ENCODE results near the gene DUSP10. TPM values are rescaled to one million over a fixed set of nuclear protein-coding genes. Genes with fewer than 3 reads are reported as not detected.

Gene DUSP10
- total RNA-seq, 3 donors from 2014 or later = 1.9 to 27.2 (median 4.3) TPM

- no peak overlapping the region for H3K4me3 ChIP-seq
- no peak for TF ChIP-seq CTCF (IDR thresholded peaks at IDR 0.05)
- DNase-seq (no peak), ATAC-seq (no peak)
- intact Hi-C loops (cut with DNase I, micrococcal nuclease) = no loop called here
- no peaks in the 10 kb centered on the region for H3K9me3 ChIP-seq
- H3K4me1 ChIP-seq (ENCODE audit: low read depth) = no peaks in the 10 kb centered on the region
- no peaks in the 10 kb centered on the region for H3K36me3 ChIP-seq (ENCODE audit: low read depth)
Measured at GRCh38 chr1:221699577-221699976, 42.3 kb downstream of the DUSP10 start.

- DNase-seq = no peak
- no peaks in the 10 kb centered on the region for H3K4me1 ChIP-seq (ENCODE audit: low read depth)
- no peaks in the 10 kb centered on the region for H3K9me3 ChIP-seq
- H3K36me3 ChIP-seq (ENCODE audit: low read depth) = no peaks in the 10 kb centered on the region
- H3K4me3 ChIP-seq = no peak overlapping the region
- no peak for TF ChIP-seq CTCF (IDR thresholded peaks at IDR 0.05)
- intact Hi-C loops (cut with DNase I, micrococcal nuclease) = no loop called here
- ATAC-seq = no peak
Measured at GRCh38 chr1:221698579-221699349, 43.1 kb downstream of the DUSP10 start.

- no peak for DNase-seq
- no peak overlapping the region for H3K4me3 ChIP-seq
- TF ChIP-seq CTCF (IDR thresholded peaks at IDR 0.05) = no peak
- H3K9me3 ChIP-seq = no peaks in the 10 kb centered on the region
- no peaks in the 10 kb centered on the region for H3K36me3 ChIP-seq (ENCODE audit: low read depth)
- H3K4me1 ChIP-seq (ENCODE audit: low read depth) = no peaks in the 10 kb centered on the region
- intact Hi-C loops (cut with DNase I, micrococcal nuclease) = no loop called here
- ATAC-seq = no peak
Measured at GRCh38 chr1:221697923-221698425, 43.9 kb downstream of the DUSP10 start.

- TF ChIP-seq CTCF (IDR thresholded peaks at IDR 0.05) = no peak
- Histone ChIP-seq H3K4me3 (no peak overlapping the region), H3K9me3 (no peaks in the 10 kb centered on the region), H3K4me1 (ENCODE audit: low read depth) (no peaks in the 10 kb centered on the region), H3K36me3 (ENCODE audit: low read depth) (no peaks in the 10 kb centered on the region)
- no peak for DNase-seq
- ATAC-seq = no peak
- intact Hi-C loops (cut with DNase I, micrococcal nuclease) = no loop called here
Measured at GRCh38 chr1:221696718-221697461, 45.0 kb downstream of the DUSP10 start.

- TF ChIP-seq CTCF (IDR thresholded peaks at IDR 0.05) = no peak
- H3K36me3 ChIP-seq (ENCODE audit: low read depth) = no peaks in the 10 kb centered on the region
- no peaks in the 10 kb centered on the region for H3K9me3 ChIP-seq
- intact Hi-C loops (cut with DNase I, micrococcal nuclease) = no loop called here
- H3K4me1 ChIP-seq (ENCODE audit: low read depth) = no peaks in the 10 kb centered on the region
- no peak for DNase-seq
- ATAC-seq = no peak
- H3K4me3 ChIP-seq = no peak overlapping the region
Measured at GRCh38 chr1:221696027-221696426, 45.9 kb downstream of the DUSP10 start.

Measured in mucosa of descending colon (tissue), 3 donors.